H1 (cell line): ENCODE measurements around the gene CMC4. TPM values are rescaled to one million over a fixed set of nuclear protein-coding genes. Genes with fewer than 3 reads are reported as not detected.
A peak's percentile ranks its signal among the peaks of the same experiment; 100 is the strongest.

ENCODE experiments used
- CBX5 ChIP-seq: fragments of 300-800, 300-1000 bp; sonication (generic); IDR thresholded peaks from 2 replicates; pipeline ENCODE4 v1.7.1; 2016; ENCODE audit warnings: antibody characterized with exemption, low read length, low read depth
- CHD7 ChIP-seq: fragments of 300-600 bp; sonication (generic); IDR thresholded peaks from 2 replicates; pipeline ENCODE4 v1.7.1; 2012; ENCODE audit warnings: low read length, moderate library complexity, mild to moderate bottlenecking, inconsistent platforms; ENCODE audit not compliant: insufficient replicate concordance
- CTBP2 ChIP-seq: IDR thresholded peaks from 2 replicates; pipeline ENCODE4 v1.7.0; 2011; ENCODE audit warnings: borderline replicate concordance, mild to moderate bottlenecking, moderate library complexity, mixed read lengths, low read length; ENCODE audit not compliant: insufficient read depth, insufficient read length
- FOSL1 ChIP-seq: IDR thresholded peaks from 2 replicates; pipeline ENCODE4 v1.6.1; 2011; ENCODE audit warnings: mild to moderate bottlenecking, low read depth, low read length, moderate library complexity; ENCODE audit not compliant: insufficient read depth
- NANOG ChIP-seq: IDR thresholded peaks from 2 replicates; pipeline ENCODE4 v1.6.1; 2011; ENCODE audit warnings: low read length, low read depth, mild to moderate bottlenecking, inconsistent platforms; ENCODE audit not compliant: insufficient read depth, poor library complexity, severe bottlenecking
- RNF2 ChIP-seq: fragments of 200-900, 300-1000 bp; sonication (generic); IDR thresholded peaks from 2 replicates; pipeline ENCODE4 v1.7.1; 2016; ENCODE audit warnings: borderline replicate concordance, low read depth, mild to moderate bottlenecking, antibody characterized with exemption, low read length; ENCODE audit not compliant: poor library complexity, severe bottlenecking; ENCODE audit errors: missing control alignments
- SIX5 ChIP-seq: IDR thresholded peaks from 2 replicates; pipeline ENCODE4 v1.6.1; 2011; ENCODE audit warnings: mild to moderate bottlenecking, low read depth, low read length
- SRF ChIP-seq: IDR thresholded peaks from 2 replicates; pipeline ENCODE4 v1.6.1; 2011; ENCODE audit warnings: mild to moderate bottlenecking, low read depth, low read length, moderate library complexity
- TBP ChIP-seq: IDR thresholded peaks from 2 replicates; pipeline ENCODE4 v1.6.1; 2011; ENCODE audit warnings: low read depth, low read length, improper control_type of control experiment
- polyA plus RNA-seq, 7 experiments: library from polyadenylated mRNA; depleted of rRNA in 3 of 7; stranded (reverse) in 5 of 7; unstranded in 2 of 7; fragments of >200 nt in 5 of 7; fragments of 200-250 nt in 2 of 7; gene quantifications; 1 replicate in 5 of 7; 2 replicates in 1 of 7; 4 replicates in 1 of 7; pipeline versions ENCODE4 v1.2.1 to v1.2.3, GENCODE V29; 2011 to 2013; ENCODE audit warnings: missing spikeins in 2 of 7, mixed read lengths in 2 of 7
- total RNA-seq: library from RNA; stranded (reverse); fragmentation: NEBNext Ultra II Directional; extraction: Animal tissue kit (Norgen Biotek cat#: 25700); gene quantifications from 2 replicates; pipeline ENCODE4 v1.2.1, GENCODE V29; 2021

CMC4 gene
- total and polyA plus RNA-seq, 2 of the 8 experiments (the other 6 are each of a cell fraction or from before 2014, with no cell fraction given), result 6.0 to 8.8 TPM

- TF ChIP-seq NANOG, result no peak
- TF ChIP-seq FOSL1, result no peak
- no peak for TF ChIP-seq SIX5
- no peak for TF ChIP-seq CHD7
- TF ChIP-seq CBX5, result no peak
- no peak for TF ChIP-seq RNF2
- TF ChIP-seq CTBP2, result no peak
- TF ChIP-seq SRF, result no peak
- TF ChIP-seq TBP, result peak; percentile 21; the same call in 1 of the 2 replicates
Observed at GRCh38 chrX:155026727-155027508, 44.0 kb downstream of the CMC4 start, which contains the start of gene FUNDC2 (continued).
